ENCODE results near the gene GPR135.

DNA sequence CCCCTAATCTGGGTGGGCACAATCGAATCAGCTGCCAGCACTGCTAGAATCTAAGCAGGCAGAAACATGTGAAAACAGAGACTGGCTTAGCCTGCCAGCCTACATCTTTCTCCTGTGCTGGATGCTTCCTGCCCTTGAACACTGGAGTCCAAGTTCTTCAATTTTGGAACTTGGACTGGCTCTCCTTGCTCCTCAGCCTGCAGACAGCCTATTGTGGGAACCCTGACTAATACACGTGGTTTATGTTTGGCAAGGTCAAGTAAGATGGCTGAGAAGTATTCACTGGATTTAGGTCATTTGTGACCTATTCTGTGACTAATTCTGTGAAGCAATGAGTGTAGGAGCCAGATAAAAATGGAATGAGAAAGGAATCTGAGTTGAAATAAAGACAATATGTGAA is 11.0 kb downstream of the GPR135 start:
- TF ChIP-seq POLR2AphosphoS5 (IDR thresholded peaks at IDR 0.05; ENCODE audit: low read depth, low read length) (no peak), SIN3A (IDR thresholded peaks at IDR 0.05; ENCODE audit: borderline replicate concordance, insufficient read depth, low read length) (no peak), TAF1 (IDR thresholded peaks at IDR 0.05; ENCODE audit: borderline replicate concordance, insufficient read depth, low read length) (no peak), FOXP2 (optimal IDR thresholded peaks at IDR 0.05; ENCODE audit: borderline replicate concordance, extremely low read depth, extremely low read length, insufficient read depth) (no peak)
- TF ChIP-seq, protein P1, sequence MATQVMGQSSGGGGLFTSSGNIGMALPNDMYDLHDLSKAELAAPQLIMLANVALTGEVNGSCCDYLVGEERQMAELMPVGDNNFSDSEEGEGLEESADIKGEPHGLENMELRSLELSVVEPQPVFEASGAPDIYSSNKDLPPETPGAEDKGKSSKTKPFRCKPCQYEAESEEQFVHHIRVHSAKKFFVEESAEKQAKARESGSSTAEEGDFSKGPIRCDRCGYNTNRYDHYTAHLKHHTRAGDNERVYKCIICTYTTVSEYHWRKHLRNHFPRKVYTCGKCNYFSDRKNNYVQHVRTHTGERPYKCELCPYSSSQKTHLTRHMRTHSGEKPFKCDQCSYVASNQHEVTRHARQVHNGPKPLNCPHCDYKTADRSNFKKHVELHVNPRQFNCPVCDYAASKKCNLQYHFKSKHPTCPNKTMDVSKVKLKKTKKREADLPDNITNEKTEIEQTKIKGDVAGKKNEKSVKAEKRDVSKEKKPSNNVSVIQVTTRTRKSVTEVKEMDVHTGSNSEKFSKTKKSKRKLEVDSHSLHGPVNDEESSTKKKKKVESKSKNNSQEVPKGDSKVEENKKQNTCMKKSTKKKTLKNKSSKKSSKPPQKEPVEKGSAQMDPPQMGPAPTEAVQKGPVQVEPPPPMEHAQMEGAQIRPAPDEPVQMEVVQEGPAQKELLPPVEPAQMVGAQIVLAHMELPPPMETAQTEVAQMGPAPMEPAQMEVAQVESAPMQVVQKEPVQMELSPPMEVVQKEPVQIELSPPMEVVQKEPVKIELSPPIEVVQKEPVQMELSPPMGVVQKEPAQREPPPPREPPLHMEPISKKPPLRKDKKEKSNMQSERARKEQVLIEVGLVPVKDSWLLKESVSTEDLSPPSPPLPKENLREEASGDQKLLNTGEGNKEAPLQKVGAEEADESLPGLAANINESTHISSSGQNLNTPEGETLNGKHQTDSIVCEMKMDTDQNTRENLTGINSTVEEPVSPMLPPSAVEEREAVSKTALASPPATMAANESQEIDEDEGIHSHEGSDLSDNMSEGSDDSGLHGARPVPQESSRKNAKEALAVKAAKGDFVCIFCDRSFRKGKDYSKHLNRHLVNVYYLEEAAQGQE (IDR thresholded peaks at IDR 0.05; ENCODE audit: insufficient read depth in 1 of 2, low read depth in 2 of 2, low read length in 2 of 2) = no peak

All from PFSK-1 (cell line).